ENCODE measurements around the gene EDN3.
"Not testable (repeated sequence)": the region's sequence is repeated elsewhere in the genome, so short reads cannot be mapped to it uniquely, and the experiment has no call there.

The EDN3 gene

GRCh38 chr20:59352990-59353389 is 52.6 kb downstream of the EDN3 start:
- no peak overlapping the region for H3K4me3 ChIP-seq (replicated peaks in 1 of 2; ENCODE audit: low read depth in 2 of 2, low read length in 2 of 2)
- DNase-seq (ENCODE audit: low read depth in 2 of 2): no peak
- no peak for TF ChIP-seq CTCF (IDR thresholded peaks at IDR 0.05; ENCODE audit: low read depth, low read length)

- no peak for DNase-seq (ENCODE audit: low read depth in 2 of 2)
- no peak overlapping the region for H3K4me3 ChIP-seq (replicated peaks in 1 of 2; ENCODE audit: low read depth in 2 of 2, low read length in 2 of 2)
- TF ChIP-seq CTCF (IDR thresholded peaks at IDR 0.05; ENCODE audit: low read depth, low read length): no peak
Measured at GRCh38 chr20:59354460-59354859, 54.0 kb downstream of the EDN3 start.

- no peak for TF ChIP-seq CTCF (IDR thresholded peaks at IDR 0.05; ENCODE audit: low read depth, low read length)
- no peak overlapping the region for H3K4me3 ChIP-seq (replicated peaks in 1 of 2; ENCODE audit: low read depth in 2 of 2, low read length in 2 of 2)
- no peak for DNase-seq (ENCODE audit: low read depth in 2 of 2)
Measured at GRCh38 chr20:59355242-59355641, 54.8 kb downstream of the EDN3 start.

GRCh38 chr20:59356662-59357165 is 56.3 kb downstream of the EDN3 start:
- H3K4me3 ChIP-seq (replicated peaks in 1 of 2; ENCODE audit: low read depth in 2 of 2, low read length in 2 of 2): no peak overlapping the region
- no peak for TF ChIP-seq CTCF (IDR thresholded peaks at IDR 0.05; ENCODE audit: low read depth, low read length)
- DNase-seq (ENCODE audit: low read depth in 2 of 2): no peak

- not testable (repeated sequence) for DNase-seq (ENCODE audit: low read depth in 2 of 2); H3K4me3 ChIP-seq (replicated peaks in 1 of 2; ENCODE audit: low read depth in 2 of 2, low read length in 2 of 2)
Measured at GRCh38 chr20:59358793-59359192, 58.4 kb downstream of the EDN3 start.

- H3K4me3 ChIP-seq (replicated peaks in 1 of 2; ENCODE audit: low read depth in 2 of 2, low read length in 2 of 2): no peak overlapping the region
- DNase-seq (ENCODE audit: low read depth in 2 of 2): no peak
- TF ChIP-seq CTCF (IDR thresholded peaks at IDR 0.05; ENCODE audit: low read depth, low read length): no peak
Measured at GRCh38 chr20:59359906-59360725, 59.7 kb downstream of the EDN3 start.

- H3K4me3 ChIP-seq (replicated peaks in 1 of 2; ENCODE audit: low read depth in 2 of 2, low read length in 2 of 2): no peak overlapping the region
- TF ChIP-seq CTCF (IDR thresholded peaks at IDR 0.05; ENCODE audit: low read depth, low read length): no peak
- no peak for DNase-seq (ENCODE audit: low read depth in 2 of 2)
Measured at GRCh38 chr20:59360934-59361333, 60.5 kb downstream of the EDN3 start.

All from cardiac fibroblast (primary cell).